GM03348 (cell line): ENCODE data around the gene DEDD.

Source experiments
- DNase-seq: peaks from one replicate; pipeline ENCODE4 v3.0.0; 2012; ENCODE audit warnings: low spot score

Gene DEDD

GRCh38 chr1:161132410-161133219, at the start of gene DEDD:
TSS of gene DEDD (minus strand) at chr1:161132667. CDS start at chr1:161124462, 8,205 bp downstream.
- peak; percentile 93 for DNase-seq

- peak; percentile 44 for DNase-seq
Measured at GRCh38 chr1:161182214-161182613, 49.7 kb upstream of the DEDD start.

- no peak for DNase-seq
Measured at GRCh38 chr1:161180639-161181038, 48.2 kb upstream of the DEDD start.

GRCh38 chr1:161179698-161180097, 47.2 kb upstream of the DEDD start:
- DNase-seq, result no peak

- DNase-seq, result no peak
Measured at GRCh38 chr1:161177936-161178244, 45.4 kb upstream of the DEDD start.

- DNase-seq, result peak; percentile 97
Measured at GRCh38 chr1:161177112-161177935, 44.9 kb upstream of the DEDD start, which contains the start of gene B4GALT3. TSS of gene B4GALT3 (minus strand) at chr1:161177507. CDS start at chr1:161176060, 1,447 bp downstream.

- no peak for DNase-seq
Measured at GRCh38 chr1:161176468-161177111, 44.1 kb upstream of the DEDD start.

- no peak for DNase-seq
Measured at GRCh38 chr1:161175771-161176453, 43.4 kb upstream of the DEDD start.

- no peak for DNase-seq
Measured at GRCh38 chr1:161174911-161175310, 42.4 kb upstream of the DEDD start.

- no peak for DNase-seq
Measured at GRCh38 chr1:161173711-161174110, 41.2 kb upstream of the DEDD start.

GRCh38 chr1:161172776-161173376, 40.4 kb upstream of the DEDD start:
- peak; percentile 88 for DNase-seq

GRCh38 chr1:161172349-161172748, 39.9 kb upstream of the DEDD start:
- no peak for DNase-seq

- DNase-seq, result no peak
Measured at GRCh38 chr1:161171696-161172095, 39.2 kb upstream of the DEDD start.

- no peak for DNase-seq
Measured at GRCh38 chr1:161171191-161171590, 38.7 kb upstream of the DEDD start.

GRCh38 chr1:161168906-161169305, 36.4 kb upstream of the DEDD start:
- DNase-seq, result no peak

GRCh38 chr1:161166669-161167548, 34.4 kb upstream of the DEDD start:
- peak; percentile 7 for DNase-seq

- DNase-seq, result peak; percentile 93
Measured at GRCh38 chr1:161165742-161166668, 33.5 kb upstream of the DEDD start, which contains the start of gene PPOX. TSS of gene PPOX (plus strand) at chr1:161166426. CDS start at chr1:161166848, 422 bp downstream.

GRCh38 chr1:161164901-161165610, 32.6 kb upstream of the DEDD start:
- DNase-seq, result no peak

- DNase-seq, result no peak
Measured at GRCh38 chr1:161163793-161164192, 31.3 kb upstream of the DEDD start.
